ENCODE data around the gene FBXL7.

Gene FBXL7

DNA sequence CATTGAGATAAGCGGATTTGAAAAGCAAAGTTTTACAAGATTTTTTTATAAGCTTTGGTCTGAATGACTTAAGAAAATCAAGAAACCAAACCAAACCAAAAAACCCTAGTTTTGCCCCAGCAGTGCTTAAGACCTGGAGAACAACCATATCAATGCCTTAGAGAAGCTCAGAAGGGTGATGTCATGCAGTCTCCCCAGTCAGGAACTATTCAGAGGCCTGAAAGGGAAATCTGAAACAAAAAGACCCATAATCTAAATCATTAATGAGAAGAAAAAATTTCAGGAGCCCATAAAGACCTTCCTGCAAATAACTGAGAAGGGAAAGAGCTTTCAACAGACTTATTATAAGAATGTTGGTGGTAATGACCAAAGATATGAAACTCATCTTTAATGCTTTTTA is 399.5 kb downstream of the FBXL7 start:
- no peak overlapping the region for H3K4me3 ChIP-seq
- H3K9me3 ChIP-seq = no peaks in the 10 kb centered on the region
- no peaks in the 10 kb centered on the region for H3K36me3 ChIP-seq (replicated peaks)
- in situ Hi-C loops (cut with MboI; ENCODE audit: low sequenced_read_pairs) = no loop called here
- no peaks in the 10 kb centered on the region for H3K27me3 ChIP-seq (ENCODE audit: low read depth)
- DNase-seq (ENCODE audit: low spot score in 2 of 2) = no peak
- no peaks in the 10 kb centered on the region for H3K4me1 ChIP-seq

DNA sequence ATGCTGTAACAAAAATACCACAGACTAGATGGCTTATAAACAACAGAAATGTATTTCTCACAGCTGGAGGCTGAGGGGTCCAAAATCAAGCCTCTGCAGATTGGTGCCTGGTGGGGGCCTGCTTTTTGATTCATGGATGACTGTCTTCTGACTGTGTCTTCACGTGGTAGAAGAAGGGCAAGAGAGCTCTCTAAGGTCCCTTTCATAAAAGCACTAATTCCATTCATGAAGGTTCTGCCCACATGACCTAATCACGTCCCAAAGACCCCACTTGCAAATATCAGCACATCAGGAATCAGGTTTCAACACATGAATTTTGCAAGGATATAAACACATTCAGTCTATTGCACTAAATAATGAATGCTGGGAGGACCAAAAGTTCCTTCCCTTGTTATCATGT is 401.2 kb downstream of the FBXL7 start:
- in situ Hi-C loops (cut with MboI; ENCODE audit: low sequenced_read_pairs) = no loop called here
- Histone ChIP-seq H3K9me3 (no peaks in the 10 kb centered on the region), H3K4me3 (no peak overlapping the region), H3K27me3 (ENCODE audit: low read depth) (no peaks in the 10 kb centered on the region), H3K36me3 (replicated peaks) (no peaks in the 10 kb centered on the region), H3K4me1 (no peaks in the 10 kb centered on the region)
- DNase-seq (ENCODE audit: low spot score in 2 of 2) = no peak

DNA sequence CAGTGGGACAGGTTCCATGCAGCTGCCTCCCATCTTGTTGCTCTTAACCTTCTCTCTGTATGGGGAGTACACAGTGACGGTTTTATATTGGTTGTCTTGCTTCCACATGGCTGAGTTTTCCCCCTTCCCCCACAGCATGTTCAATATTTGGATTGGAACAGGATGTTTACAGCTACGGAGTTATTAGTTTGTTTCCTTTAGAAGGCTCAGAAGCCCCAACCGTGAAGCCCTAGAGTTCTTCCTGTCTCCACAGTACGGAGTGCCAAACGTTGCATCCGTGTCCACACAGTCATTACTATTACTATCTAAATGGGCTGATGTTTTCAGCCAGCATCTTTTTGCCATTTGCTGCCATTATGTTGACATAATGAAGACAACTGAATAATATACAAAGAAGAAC is 402.1 kb downstream of the FBXL7 start:
- Histone ChIP-seq H3K36me3 (replicated peaks) (no peaks in the 10 kb centered on the region), H3K4me1 (no peaks in the 10 kb centered on the region), H3K27me3 (ENCODE audit: low read depth) (no peaks in the 10 kb centered on the region), H3K9me3 (no peaks in the 10 kb centered on the region), H3K4me3 (no peak overlapping the region)
- no peak for DNase-seq (ENCODE audit: low spot score in 2 of 2)
- in situ Hi-C loops (cut with MboI; ENCODE audit: low sequenced_read_pairs) = no loop called here

DNA sequence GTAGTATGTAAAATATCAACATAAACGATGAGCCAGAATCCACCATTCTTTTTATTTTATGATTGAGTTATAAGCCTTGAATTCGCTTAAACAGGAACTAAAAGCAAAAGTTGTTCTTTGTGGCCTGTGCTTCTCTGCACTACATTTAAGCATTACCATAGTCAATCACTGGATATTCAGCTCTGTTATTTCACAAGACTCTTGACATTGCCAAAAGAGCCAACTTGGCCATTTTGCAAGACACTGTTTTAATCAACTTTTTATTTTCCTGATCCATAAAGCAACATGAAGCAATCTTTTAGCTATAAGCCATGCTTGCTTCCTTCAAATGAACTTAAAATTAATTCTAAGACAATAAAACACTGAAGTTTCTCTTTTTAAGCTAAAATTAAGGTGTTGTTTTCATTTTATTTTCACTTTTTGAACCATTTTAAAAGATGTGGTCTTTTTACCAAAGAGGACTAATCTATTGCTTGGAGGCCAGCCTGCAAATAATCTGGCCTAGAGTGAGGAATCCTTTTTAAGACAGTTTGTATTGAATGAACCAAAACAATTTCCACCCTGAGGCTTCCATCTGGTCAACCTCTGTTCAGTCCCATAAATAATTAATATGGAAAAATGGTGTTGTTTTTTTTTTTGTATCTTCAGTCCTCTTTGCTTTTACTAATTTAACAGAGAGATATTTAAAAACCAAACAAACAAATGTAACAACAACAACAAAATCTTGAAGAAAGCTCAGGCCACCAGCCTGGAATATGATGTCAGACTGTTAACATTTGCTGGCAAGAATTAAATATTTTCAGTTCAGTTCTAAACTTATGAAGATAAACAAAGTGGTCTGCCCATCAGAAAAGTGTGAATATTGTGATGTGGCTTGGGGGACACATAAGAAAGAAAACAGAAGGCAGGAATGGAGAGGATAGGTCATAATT is 405.2 kb downstream of the FBXL7 start:
- H3K4me3 ChIP-seq = no peak overlapping the region
- no peaks in the 10 kb centered on the region for H3K9me3 ChIP-seq
- in situ Hi-C loops (cut with MboI; ENCODE audit: low sequenced_read_pairs) = no loop called here
- H3K36me3 ChIP-seq (replicated peaks) = no peaks in the 10 kb centered on the region
- no peak for DNase-seq (ENCODE audit: low spot score in 2 of 2)
- H3K4me1 ChIP-seq = no peaks in the 10 kb centered on the region
- no peaks in the 10 kb centered on the region for H3K27me3 ChIP-seq (ENCODE audit: low read depth)

DNA sequence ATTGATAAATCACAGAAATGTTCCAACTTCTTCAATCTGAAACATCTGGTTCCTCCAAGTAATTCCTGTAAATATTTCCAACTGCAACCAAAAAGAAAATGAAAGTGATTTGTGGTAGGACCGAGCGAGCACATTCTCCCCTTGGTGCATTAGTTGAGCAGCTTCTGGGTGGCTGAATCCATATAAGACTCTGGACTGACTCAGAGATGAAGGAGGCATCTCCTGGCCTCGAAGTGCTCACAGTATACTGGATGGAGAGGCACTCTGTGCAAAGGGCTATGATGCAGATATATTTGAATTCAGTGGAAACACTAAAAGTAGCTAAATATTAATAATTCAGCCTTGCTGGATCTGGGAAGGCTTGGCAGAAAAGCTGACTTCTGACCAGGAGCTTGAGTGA is 414.7 kb downstream of the FBXL7 start:
- no peak for DNase-seq (ENCODE audit: low spot score in 2 of 2)
- Histone ChIP-seq H3K4me3 (no peak overlapping the region), H3K36me3 (replicated peaks) (no peaks in the 10 kb centered on the region), H3K4me1 (peaks cover 28% of the 10 kb centered on the region), H3K9me3 (no peaks in the 10 kb centered on the region), H3K27me3 (ENCODE audit: low read depth) (no peaks in the 10 kb centered on the region)
- in situ Hi-C loops (cut with MboI; ENCODE audit: low sequenced_read_pairs) = no loop called here

DNA sequence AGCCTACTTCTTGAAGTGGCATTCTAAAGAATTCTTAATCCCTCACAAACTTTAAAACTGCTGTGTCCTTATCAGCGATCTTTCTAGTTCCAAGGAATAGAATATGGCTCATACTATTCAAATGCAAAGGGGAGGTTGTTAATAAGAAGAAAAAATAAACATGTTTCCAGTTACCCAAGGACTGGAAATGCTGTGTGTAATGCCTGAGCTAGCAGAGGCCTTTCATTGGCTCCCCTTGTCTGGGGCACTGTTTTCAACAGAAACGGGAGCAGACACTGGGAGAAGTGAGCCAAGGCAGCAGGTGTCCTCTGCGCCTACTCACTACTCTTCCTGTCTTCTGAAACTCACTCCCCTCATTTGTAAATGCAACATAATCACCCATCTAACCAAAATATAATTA is 426.6 kb downstream of the FBXL7 start:
- H3K9me3 ChIP-seq = no peaks in the 10 kb centered on the region
- peaks cover 12% of the 10 kb centered on the region for H3K4me1 ChIP-seq
- H3K36me3 ChIP-seq (replicated peaks) = no peaks in the 10 kb centered on the region
- in situ Hi-C loops (cut with MboI; ENCODE audit: low sequenced_read_pairs) = no loop called here
- no peak overlapping the region for H3K4me3 ChIP-seq
- H3K27me3 ChIP-seq (ENCODE audit: low read depth) = no peaks in the 10 kb centered on the region
- peak; percentile 70 to 85 for DNase-seq (ENCODE audit: low spot score in 2 of 2)

DNA sequence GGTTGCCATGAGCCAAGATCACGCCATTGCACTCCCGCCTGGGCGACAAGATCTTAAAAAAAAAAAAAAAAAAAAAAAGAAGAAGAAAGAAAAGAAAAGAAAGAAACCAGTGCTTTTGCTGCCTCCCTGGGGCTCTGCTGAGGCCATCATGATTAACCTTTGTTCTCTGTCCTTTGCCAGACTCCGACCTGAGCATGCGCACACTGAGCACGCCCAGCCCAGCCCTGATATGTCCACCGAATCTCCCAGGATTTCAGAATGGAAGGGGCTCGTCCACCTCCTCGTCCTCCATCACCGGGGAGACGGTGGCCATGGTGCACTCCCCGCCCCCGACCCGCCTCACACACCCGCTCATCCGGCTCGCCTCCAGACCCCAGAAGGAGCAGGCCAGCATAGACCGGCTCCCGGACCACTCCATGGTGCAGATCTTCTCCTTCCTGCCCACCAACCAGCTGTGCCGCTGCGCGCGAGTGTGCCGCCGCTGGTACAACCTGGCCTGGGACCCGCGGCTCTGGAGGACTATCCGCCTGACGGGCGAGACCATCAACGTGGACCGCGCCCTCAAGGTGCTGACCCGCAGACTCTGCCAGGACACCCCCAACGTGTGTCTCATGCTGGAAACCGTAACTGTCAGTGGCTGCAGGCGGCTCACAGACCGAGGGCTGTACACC is 427.9 kb downstream of the FBXL7 start:
- no peaks in the 10 kb centered on the region for H3K36me3 ChIP-seq (replicated peaks)
- peaks cover 24% of the 10 kb centered on the region for H3K4me1 ChIP-seq
- H3K4me3 ChIP-seq = no peak overlapping the region
- no peaks in the 10 kb centered on the region for H3K9me3 ChIP-seq
- no peaks in the 10 kb centered on the region for H3K27me3 ChIP-seq (ENCODE audit: low read depth)
- in situ Hi-C loops (cut with MboI; ENCODE audit: low sequenced_read_pairs) = no loop called here
- no peak for DNase-seq (ENCODE audit: low spot score in 2 of 2)

DNA sequence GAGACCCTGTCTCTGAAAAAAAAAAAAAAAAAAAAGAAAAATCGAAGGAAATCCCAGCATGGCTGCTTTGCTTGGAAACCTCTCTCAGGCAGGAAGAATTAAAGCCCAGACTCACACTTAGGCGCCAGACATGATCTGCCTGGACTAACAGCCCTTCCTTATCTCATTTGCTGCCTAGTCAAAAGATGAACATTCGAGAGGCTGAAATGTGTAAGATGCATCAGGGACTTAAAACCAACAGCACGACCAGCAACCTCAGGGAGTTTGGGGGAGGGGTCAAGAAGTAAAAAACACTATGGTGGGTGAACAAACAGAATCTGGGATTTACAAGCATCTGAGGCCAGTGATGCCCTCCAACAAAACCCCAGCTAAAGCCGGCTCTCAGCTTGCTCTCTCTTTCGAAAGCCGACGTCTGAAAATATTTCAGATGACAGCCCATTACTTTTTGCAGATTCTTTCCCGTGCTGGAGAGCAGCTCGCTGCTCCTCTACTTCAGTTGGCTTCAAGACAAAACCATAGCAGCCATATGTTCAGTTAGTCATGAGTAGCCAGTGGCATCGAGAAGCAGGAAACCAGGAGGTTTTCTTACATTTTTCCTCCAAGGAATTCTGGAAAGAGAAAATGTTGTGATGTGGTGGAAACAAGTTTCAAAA is 429.8 kb downstream of the FBXL7 start:
- Histone ChIP-seq H3K27me3 (ENCODE audit: low read depth) (no peaks in the 10 kb centered on the region), H3K4me1 (peaks cover 34% of the 10 kb centered on the region), H3K4me3 (no peak overlapping the region), H3K36me3 (replicated peaks) (no peaks in the 10 kb centered on the region), H3K9me3 (no peaks in the 10 kb centered on the region)
- in situ Hi-C loops (cut with MboI; ENCODE audit: low sequenced_read_pairs) = no loop called here
- DNase-seq (ENCODE audit: low spot score in 2 of 2) = no peak

DNA sequence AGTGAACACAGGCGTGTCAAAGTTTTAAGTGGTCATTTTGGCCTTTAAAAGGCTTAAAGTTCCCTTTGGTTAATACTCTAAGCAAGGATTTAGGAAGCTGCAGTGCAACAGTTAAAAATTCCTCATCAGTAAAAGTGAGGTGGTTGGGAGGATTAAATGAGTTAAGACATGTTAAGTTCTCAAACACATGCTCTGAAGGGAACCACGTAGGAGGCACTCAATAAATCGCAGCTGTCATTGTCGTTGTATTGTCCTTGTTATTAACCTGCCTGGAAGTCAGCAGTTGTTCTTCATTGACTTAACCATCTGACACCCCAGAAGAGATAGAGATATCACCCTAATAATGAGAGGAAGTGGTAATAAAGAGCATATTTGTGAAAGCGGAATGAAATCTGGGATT is 432.1 kb downstream of the FBXL7 start:
- DNase-seq (ENCODE audit: low spot score in 2 of 2) = peak in 1 of 2 experiments; percentile 57
- peaks cover 24% of the 10 kb centered on the region for H3K4me1 ChIP-seq

DNA sequence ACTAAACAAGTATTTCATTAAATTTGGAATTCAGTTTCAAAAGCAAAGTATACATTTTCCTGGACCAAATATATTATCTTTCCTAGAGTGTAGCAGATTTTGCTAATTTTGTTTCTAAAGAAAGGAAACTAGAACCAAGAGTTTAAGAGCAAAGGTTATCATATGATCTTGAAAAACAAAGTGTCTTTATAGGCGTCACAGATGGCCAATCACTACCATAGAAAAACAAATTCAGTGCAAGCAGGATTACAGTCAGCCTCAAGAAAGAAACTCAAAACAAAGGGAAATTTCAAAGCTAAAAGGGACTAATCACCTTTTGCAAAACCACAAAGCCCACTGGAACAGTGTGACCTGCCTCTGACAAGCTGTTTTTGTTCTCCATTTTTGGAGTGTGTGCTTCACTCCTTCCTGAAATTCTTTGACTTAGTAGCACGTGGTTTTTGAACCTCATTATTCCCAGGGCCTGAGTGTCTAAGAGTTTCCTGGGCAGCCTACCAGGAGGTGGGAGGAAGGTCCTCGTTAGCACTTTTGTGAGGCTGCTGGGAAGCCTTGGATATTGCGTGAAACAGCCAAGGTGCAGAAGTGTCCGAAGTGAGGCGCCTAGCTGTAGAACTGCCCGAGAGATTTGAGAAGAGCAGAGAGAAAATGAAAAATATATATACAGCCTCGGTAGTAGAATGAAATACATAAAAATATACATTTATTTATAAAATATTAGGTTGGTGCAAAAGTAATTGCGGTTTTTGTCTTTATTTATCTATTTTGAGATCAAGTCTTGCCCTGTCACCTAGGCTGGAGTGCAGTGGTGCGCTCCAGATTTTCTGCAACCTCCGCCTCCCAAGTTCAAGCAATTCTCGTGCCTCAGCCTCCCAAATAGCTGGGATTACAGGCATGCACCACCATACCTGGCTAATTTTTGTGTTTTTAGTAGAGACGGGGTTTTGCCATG is 433.6 kb downstream of the FBXL7 start:
- DNase-seq (ENCODE audit: low spot score in 2 of 2) = peak; percentile 59 to 91
- Histone ChIP-seq H3K9me3 (no peaks in the 10 kb centered on the region), H3K36me3 (replicated peaks) (no peaks in the 10 kb centered on the region), H3K4me1 (peaks cover 21% of the 10 kb centered on the region), H3K27me3 (ENCODE audit: low read depth) (no peaks in the 10 kb centered on the region), H3K4me3 (no peak overlapping the region)
- in situ Hi-C loops (cut with MboI; ENCODE audit: low sequenced_read_pairs) = no loop called here

More for the DNA sequence above, 432.1 kb downstream of the FBXL7 start:
- Histone ChIP-seq H3K4me3 (no peak overlapping the region), H3K27me3 (ENCODE audit: low read depth) (no peaks in the 10 kb centered on the region), H3K9me3 (no peaks in the 10 kb centered on the region), H3K36me3 (replicated peaks) (no peaks in the 10 kb centered on the region)
- in situ Hi-C loops (cut with MboI; ENCODE audit: low sequenced_read_pairs) = no loop called here

DNA sequence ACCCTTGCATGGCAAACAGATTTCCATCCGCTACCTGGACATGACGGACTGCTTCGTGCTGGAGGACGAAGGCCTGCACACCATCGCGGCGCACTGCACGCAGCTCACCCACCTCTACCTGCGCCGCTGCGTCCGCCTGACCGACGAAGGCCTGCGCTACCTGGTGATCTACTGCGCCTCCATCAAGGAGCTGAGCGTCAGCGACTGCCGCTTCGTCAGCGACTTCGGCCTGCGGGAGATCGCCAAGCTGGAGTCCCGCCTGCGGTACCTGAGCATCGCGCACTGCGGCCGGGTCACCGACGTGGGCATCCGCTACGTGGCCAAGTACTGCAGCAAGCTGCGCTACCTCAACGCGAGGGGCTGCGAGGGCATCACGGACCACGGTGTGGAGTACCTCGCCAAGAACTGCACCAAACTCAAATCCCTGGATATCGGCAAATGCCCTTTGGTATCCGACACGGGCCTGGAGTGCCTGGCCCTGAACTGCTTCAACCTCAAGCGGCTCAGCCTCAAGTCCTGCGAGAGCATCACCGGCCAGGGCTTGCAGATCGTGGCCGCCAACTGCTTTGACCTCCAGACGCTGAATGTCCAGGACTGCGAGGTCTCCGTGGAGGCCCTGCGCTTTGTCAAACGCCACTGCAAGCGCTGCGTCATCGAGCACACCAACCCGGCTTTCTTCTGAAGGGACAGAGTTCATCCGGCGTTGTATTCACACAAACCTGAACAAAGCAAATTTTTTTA is 436.7 kb downstream of the FBXL7 start:
- no peaks in the 10 kb centered on the region for H3K27me3 ChIP-seq (ENCODE audit: low read depth)
- H3K4me1 ChIP-seq = peaks cover 21% of the 10 kb centered on the region
- no peak overlapping the region for H3K4me3 ChIP-seq
- DNase-seq (ENCODE audit: low spot score in 2 of 2) = no peak
- no peaks in the 10 kb centered on the region for H3K36me3 ChIP-seq (replicated peaks)
- in situ Hi-C loops (cut with MboI; ENCODE audit: low sequenced_read_pairs) = no loop called here
- H3K9me3 ChIP-seq = no peaks in the 10 kb centered on the region

DNA sequence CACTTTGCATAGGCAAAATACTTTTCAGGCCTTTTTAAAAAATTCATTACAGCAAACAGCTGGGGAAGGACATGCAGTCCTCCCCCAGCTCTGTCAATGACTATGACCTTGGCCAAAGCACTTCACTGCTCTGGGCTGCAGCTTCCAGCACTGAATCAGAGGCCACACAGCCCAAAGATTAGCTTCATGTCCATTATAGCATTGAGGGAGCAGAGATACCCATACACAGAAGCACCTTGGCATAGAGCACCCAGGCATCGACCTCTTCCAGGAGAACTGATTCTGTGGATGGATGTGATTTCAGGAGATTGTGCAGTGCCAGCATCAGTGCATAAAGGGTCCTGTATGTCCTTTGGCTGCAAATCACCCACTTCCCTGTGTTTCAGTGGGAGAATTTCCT is 437.7 kb downstream of the FBXL7 start:
- in situ Hi-C loops (cut with MboI; ENCODE audit: low sequenced_read_pairs) = no loop called here
- Histone ChIP-seq H3K4me1 (peaks cover 11% of the 10 kb centered on the region), H3K4me3 (no peak overlapping the region), H3K36me3 (replicated peaks) (no peaks in the 10 kb centered on the region), H3K27me3 (ENCODE audit: low read depth) (no peaks in the 10 kb centered on the region), H3K9me3 (no peaks in the 10 kb centered on the region)
- DNase-seq (ENCODE audit: low spot score in 2 of 2) = no peak

DNA sequence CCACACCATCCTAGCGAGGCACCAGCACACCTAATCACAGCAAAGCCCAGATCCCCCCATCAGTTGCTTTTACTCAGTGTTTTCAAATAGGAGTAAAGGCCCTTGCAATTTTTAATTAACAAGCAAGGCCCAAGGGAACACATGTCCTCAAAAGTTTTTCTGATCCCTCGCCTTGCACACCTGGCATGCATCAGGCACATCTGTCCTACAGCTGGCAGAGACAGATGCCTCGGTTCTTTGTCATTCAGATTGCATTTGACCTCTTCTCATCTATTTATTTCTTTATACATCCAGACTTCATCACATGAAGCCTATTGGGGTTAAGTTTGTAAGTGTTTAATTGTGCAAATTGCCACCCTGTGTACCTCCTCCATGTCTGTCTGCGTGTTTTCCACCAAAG is 438.2 kb downstream of the FBXL7 start:
- in situ Hi-C loops (cut with MboI; ENCODE audit: low sequenced_read_pairs) = no loop called here
- H3K36me3 ChIP-seq (replicated peaks) = no peaks in the 10 kb centered on the region

More for the DNA sequence above, 438.2 kb downstream of the FBXL7 start:
- Histone ChIP-seq H3K4me1 (peaks cover 6% of the 10 kb centered on the region), H3K27me3 (ENCODE audit: low read depth) (no peaks in the 10 kb centered on the region), H3K9me3 (no peaks in the 10 kb centered on the region), H3K4me3 (no peak overlapping the region)
- DNase-seq (ENCODE audit: low spot score in 2 of 2) = no peak
